ENCODE data around the gene SFXN3. TPM values are rescaled to one million over a fixed set of nuclear protein-coding genes. Genes with fewer than 3 reads are reported as not detected.

Gene SFXN3
- total and polyA plus RNA-seq, 2 of the 8 experiments (the other 6 are each of a cell fraction or from before 2014, with no cell fraction given): 2.6 to 2.8 TPM

DNA sequence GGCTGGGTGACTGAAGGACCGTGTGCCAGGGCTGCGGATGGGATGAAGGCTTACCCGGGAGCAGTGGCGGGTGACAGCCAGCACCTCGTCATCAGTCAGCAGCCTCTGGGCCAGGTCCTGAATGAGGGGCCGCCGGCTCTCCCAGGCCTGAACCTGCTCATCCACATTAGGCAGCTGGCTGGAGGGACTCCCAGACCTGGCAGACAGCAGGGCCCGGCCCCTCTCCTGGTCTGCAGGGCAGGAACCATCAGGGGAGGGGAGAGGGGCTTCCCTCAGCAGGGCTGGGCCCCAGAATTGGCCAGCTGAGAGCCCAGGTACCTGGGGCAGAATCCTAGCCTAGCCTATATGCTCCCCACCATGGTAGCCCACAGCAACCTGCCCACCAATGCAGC is 15.5 kb upstream of the SFXN3 start (continued):
- TF ChIP-seq, protein P1, sequence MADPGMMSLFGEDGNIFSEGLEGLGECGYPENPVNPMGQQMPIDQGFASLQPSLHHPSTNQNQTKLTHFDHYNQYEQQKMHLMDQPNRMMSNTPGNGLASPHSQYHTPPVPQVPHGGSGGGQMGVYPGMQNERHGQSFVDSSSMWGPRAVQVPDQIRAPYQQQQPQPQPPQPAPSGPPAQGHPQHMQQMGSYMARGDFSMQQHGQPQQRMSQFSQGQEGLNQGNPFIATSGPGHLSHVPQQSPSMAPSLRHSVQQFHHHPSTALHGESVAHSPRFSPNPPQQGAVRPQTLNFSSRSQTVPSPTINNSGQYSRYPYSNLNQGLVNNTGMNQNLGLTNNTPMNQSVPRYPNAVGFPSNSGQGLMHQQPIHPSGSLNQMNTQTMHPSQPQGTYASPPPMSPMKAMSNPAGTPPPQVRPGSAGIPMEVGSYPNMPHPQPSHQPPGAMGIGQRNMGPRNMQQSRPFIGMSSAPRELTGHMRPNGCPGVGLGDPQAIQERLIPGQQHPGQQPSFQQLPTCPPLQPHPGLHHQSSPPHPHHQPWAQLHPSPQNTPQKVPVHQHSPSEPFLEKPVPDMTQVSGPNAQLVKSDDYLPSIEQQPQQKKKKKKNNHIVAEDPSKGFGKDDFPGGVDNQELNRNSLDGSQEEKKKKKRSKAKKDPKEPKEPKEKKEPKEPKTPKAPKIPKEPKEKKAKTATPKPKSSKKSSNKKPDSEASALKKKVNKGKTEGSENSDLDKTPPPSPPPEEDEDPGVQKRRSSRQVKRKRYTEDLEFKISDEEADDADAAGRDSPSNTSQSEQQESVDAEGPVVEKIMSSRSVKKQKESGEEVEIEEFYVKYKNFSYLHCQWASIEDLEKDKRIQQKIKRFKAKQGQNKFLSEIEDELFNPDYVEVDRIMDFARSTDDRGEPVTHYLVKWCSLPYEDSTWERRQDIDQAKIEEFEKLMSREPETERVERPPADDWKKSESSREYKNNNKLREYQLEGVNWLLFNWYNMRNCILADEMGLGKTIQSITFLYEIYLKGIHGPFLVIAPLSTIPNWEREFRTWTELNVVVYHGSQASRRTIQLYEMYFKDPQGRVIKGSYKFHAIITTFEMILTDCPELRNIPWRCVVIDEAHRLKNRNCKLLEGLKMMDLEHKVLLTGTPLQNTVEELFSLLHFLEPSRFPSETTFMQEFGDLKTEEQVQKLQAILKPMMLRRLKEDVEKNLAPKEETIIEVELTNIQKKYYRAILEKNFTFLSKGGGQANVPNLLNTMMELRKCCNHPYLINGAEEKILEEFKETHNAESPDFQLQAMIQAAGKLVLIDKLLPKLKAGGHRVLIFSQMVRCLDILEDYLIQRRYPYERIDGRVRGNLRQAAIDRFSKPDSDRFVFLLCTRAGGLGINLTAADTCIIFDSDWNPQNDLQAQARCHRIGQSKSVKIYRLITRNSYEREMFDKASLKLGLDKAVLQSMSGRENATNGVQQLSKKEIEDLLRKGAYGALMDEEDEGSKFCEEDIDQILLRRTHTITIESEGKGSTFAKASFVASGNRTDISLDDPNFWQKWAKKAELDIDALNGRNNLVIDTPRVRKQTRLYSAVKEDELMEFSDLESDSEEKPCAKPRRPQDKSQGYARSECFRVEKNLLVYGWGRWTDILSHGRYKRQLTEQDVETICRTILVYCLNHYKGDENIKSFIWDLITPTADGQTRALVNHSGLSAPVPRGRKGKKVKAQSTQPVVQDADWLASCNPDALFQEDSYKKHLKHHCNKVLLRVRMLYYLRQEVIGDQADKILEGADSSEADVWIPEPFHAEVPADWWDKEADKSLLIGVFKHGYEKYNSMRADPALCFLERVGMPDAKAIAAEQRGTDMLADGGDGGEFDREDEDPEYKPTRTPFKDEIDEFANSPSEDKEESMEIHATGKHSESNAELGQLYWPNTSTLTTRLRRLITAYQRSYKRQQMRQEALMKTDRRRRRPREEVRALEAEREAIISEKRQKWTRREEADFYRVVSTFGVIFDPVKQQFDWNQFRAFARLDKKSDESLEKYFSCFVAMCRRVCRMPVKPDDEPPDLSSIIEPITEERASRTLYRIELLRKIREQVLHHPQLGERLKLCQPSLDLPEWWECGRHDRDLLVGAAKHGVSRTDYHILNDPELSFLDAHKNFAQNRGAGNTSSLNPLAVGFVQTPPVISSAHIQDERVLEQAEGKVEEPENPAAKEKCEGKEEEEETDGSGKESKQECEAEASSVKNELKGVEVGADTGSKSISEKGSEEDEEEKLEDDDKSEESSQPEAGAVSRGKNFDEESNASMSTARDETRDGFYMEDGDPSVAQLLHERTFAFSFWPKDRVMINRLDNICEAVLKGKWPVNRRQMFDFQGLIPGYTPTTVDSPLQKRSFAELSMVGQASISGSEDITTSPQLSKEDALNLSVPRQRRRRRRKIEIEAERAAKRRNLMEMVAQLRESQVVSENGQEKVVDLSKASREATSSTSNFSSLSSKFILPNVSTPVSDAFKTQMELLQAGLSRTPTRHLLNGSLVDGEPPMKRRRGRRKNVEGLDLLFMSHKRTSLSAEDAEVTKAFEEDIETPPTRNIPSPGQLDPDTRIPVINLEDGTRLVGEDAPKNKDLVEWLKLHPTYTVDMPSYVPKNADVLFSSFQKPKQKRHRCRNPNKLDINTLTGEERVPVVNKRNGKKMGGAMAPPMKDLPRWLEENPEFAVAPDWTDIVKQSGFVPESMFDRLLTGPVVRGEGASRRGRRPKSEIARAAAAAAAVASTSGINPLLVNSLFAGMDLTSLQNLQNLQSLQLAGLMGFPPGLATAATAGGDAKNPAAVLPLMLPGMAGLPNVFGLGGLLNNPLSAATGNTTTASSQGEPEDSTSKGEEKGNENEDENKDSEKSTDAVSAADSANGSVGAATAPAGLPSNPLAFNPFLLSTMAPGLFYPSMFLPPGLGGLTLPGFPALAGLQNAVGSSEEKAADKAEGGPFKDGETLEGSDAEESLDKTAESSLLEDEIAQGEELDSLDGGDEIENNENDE (IDR thresholded peaks at IDR 0.05; ENCODE audit: insufficient replicate concordance, low read length): no peak
- no peak for TF ChIP-seq SIN3A (conservative IDR thresholded peaks at IDR 0.05 in 1 of 2, IDR thresholded peaks at IDR 0.05 in 1 of 2; ENCODE audit: low read depth in 1 of 2, low read length in 2 of 2)
- TF ChIP-seq RNF2 (IDR thresholded peaks at IDR 0.05; ENCODE audit: borderline replicate concordance, low read depth, low read length, missing control alignments, poor library complexity, severe bottlenecking): no peak
- no peak for TF ChIP-seq MAFK (IDR thresholded peaks at IDR 0.05; ENCODE audit: low read depth, low read length)
- TF ChIP-seq BCL11A (IDR thresholded peaks at IDR 0.05; ENCODE audit: low read depth in 2 of 2, low read length in 2 of 2): no peak
- TF ChIP-seq GTF2F1 (IDR thresholded peaks at IDR 0.05; ENCODE audit: borderline replicate concordance, low read depth, low read length): no peak
- no peak for TF ChIP-seq CTBP2 (IDR thresholded peaks at IDR 0.05; ENCODE audit: borderline replicate concordance, insufficient read depth, insufficient read length, low read length)
- no peak for TF ChIP-seq SIX5 (IDR thresholded peaks at IDR 0.05; ENCODE audit: low read depth, low read length)
- TF ChIP-seq, protein P2, sequence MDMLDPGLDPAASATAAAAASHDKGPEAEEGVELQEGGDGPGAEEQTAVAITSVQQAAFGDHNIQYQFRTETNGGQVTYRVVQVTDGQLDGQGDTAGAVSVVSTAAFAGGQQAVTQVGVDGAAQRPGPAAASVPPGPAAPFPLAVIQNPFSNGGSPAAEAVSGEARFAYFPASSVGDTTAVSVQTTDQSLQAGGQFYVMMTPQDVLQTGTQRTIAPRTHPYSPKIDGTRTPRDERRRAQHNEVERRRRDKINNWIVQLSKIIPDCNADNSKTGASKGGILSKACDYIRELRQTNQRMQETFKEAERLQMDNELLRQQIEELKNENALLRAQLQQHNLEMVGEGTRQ (IDR thresholded peaks at IDR 0.05; ENCODE audit: low read length): no peak
- no peak for TF ChIP-seq JUND (IDR thresholded peaks at IDR 0.05; ENCODE audit: low read length)

Measured in H1 (cell line).